WTC11 (cell line): ENCODE data around the gene TSPAN18. TPM values are rescaled to one million over a fixed set of nuclear protein-coding genes. Genes with fewer than 3 reads are reported as not detected.

Source experiments
- ATAC-seq: fragments of 200-7000 bp; cut with Tn5 transposase; 2 replicates; pipeline ENCODE4 v1.10.0; 2021; ENCODE audit warnings: mild to moderate bottlenecking, moderate library complexity
- CTCF ChIA-PET: fragments of 300-600 bp; sonication (Branson Sonifier 250); formaldehyde crosslinking; loops from one replicate; lab custom pipeline; 2021; ENCODE audit warnings: antibody characterized with exemption; lab: Charles Lee
- POLR2A ChIA-PET: fragments of 350-600 bp; sonication (Branson Sonifier 250); formaldehyde crosslinking; loops from one replicate; lab custom pipeline; 2021; ENCODE audit warnings: antibody characterized with exemption; lab: Charles Lee
- DNase-seq: peaks from one replicate; pipeline ENCODE4 v3.0.0; 2021; ENCODE audit warnings: low spot score
- H3K27ac Mint-ChIP-seq: 2 replicates; pipeline ENCODE4 v1.8.0; 2021; ENCODE audit warnings: mixed read lengths
- H3K27me3 Mint-ChIP-seq: 2 replicates; pipeline ENCODE4 v1.8.0; 2021; ENCODE audit warnings: low read depth, mild to moderate bottlenecking, moderate library complexity, mixed read lengths
- H3K36me3 Mint-ChIP-seq: 2 replicates; pipeline ENCODE4 v1.8.0; 2021; ENCODE audit warnings: mixed read lengths
- H3K4me1 Mint-ChIP-seq: 2 replicates; pipeline ENCODE4 v1.8.0; 2022; ENCODE audit warnings: mixed read lengths
- H3K4me3 Mint-ChIP-seq: 2 replicates; pipeline ENCODE4 v1.8.0; 2021; ENCODE audit warnings: mild to moderate bottlenecking, moderate library complexity, mixed read lengths
- H3K9me3 Mint-ChIP-seq: 2 replicates; pipeline ENCODE4 v1.8.0; 2021; ENCODE audit warnings: mixed read lengths
- ATF1 ChIP-seq: sonication (generic); formaldehyde crosslinking; IDR thresholded peaks from 2 replicates; pipeline ENCODE4 v1.8.1; 2023; ENCODE audit warnings: mild to moderate bottlenecking, moderate library complexity, missing genetic modification reagents
- ATF3 ChIP-seq: sonication (generic); formaldehyde crosslinking; conservative IDR thresholded peaks from 2 replicates; pipeline ENCODE4 v1.8.1; 2022; ENCODE audit warnings: mild to moderate bottlenecking, missing genetic modification reagents
- CBFB ChIP-seq: sonication (generic); formaldehyde crosslinking; IDR thresholded peaks from 2 replicates; pipeline ENCODE4 v1.8.1; 2022; ENCODE audit warnings: mild to moderate bottlenecking, low read depth, missing genetic modification reagents
- FOXK1 ChIP-seq: sonication (generic); formaldehyde crosslinking; IDR thresholded peaks from 2 replicates; pipeline ENCODE4 v1.8.0; 2022; ENCODE audit warnings: mild to moderate bottlenecking, moderate library complexity, missing genetic modification reagents
- GRHL2 ChIP-seq: fragments of 250-450 bp; sonication (Bioruptor Pico); IDR thresholded peaks from 2 replicates; pipeline ENCODE4 v1.8.0; 2022; ENCODE audit warnings: mild to moderate bottlenecking, moderate library complexity; ENCODE audit not compliant: insufficient replicate concordance, severe bottlenecking
- MXD4 ChIP-seq: fragments of 250-450 bp; sonication (Bioruptor Pico); IDR thresholded peaks from 2 replicates; pipeline ENCODE4 v1.8.0; 2021; ENCODE audit warnings: mild to moderate bottlenecking, moderate library complexity, borderline replicate concordance
- MYBL2 ChIP-seq: sonication (generic); formaldehyde crosslinking; IDR thresholded peaks from 2 replicates; pipeline ENCODE4 v1.8.1; 2023; ENCODE audit warnings: mild to moderate bottlenecking, moderate library complexity, missing genetic modification reagents
- NFYB ChIP-seq: sonication (generic); formaldehyde crosslinking; conservative IDR thresholded peaks from 2 replicates; pipeline ENCODE4 v1.8.0; 2022; ENCODE audit warnings: low read depth, missing genetic modification reagents
- RELA ChIP-seq: sonication (generic); formaldehyde crosslinking; IDR thresholded peaks from 2 replicates; pipeline ENCODE4 v1.8.1; 2022; ENCODE audit warnings: missing genetic modification reagents, mild to moderate bottlenecking, borderline replicate concordance
- RORB ChIP-seq: fragments of 250-450 bp; sonication (Bioruptor Pico); IDR thresholded peaks from 2 replicates; pipeline ENCODE4 v1.9.0; 2021; ENCODE audit warnings: mild to moderate bottlenecking
- SMAD4 ChIP-seq: sonication (generic); formaldehyde crosslinking; IDR thresholded peaks from 2 replicates; pipeline ENCODE4 v1.8.0; 2022; ENCODE audit warnings: mild to moderate bottlenecking, missing genetic modification reagents
- SOX15 ChIP-seq: fragments of 250-450 bp; sonication (Bioruptor Pico); IDR thresholded peaks from 2 replicates; pipeline ENCODE4 v1.9.0; 2021; ENCODE audit warnings: mild to moderate bottlenecking
- TP53 ChIP-seq: sonication (generic); formaldehyde crosslinking; IDR thresholded peaks from 2 replicates; pipeline ENCODE4 v1.8.1; 2023; ENCODE audit warnings: mild to moderate bottlenecking, missing genetic modification reagents
- ZNF121 ChIP-seq: sonication (generic); formaldehyde crosslinking; IDR thresholded peaks from 2 replicates; pipeline ENCODE4 v1.8.0; 2023; ENCODE audit warnings: missing genetic modification reagents
- ZNF232 ChIP-seq: sonication (generic); formaldehyde crosslinking; IDR thresholded peaks from 2 replicates; pipeline ENCODE4 v1.8.0; 2022; ENCODE audit warnings: mild to moderate bottlenecking, missing genetic modification reagents
- total RNA-seq: library from RNA; stranded (reverse); gene quantifications from 3 replicates; pipeline ENCODE4 v1.2.3, GENCODE V29; 2021
- TF ChIP-seq, protein P1 (sequence below): fragments of 250-450 bp; sonication (Bioruptor Pico); IDR thresholded peaks from 2 replicates; pipeline ENCODE4 v1.9.0; 2021; ENCODE audit warnings: mild to moderate bottlenecking, borderline replicate concordance
- TF ChIP-seq, protein P2 (sequence below): sonication (generic); formaldehyde crosslinking; IDR thresholded peaks from 2 replicates; pipeline ENCODE4 v1.8.0; 2023; ENCODE audit warnings: mild to moderate bottlenecking, missing genetic modification reagents
- TF ChIP-seq, protein P3 (sequence below): sonication (generic); formaldehyde crosslinking; IDR thresholded peaks from 2 replicates; pipeline ENCODE4 v1.8.1; 2022; ENCODE audit warnings: low read depth, missing genetic modification reagents, borderline replicate concordance
- TF ChIP-seq, protein P4 (sequence below): sonication (generic); formaldehyde crosslinking; IDR thresholded peaks from 2 replicates; pipeline ENCODE4 v1.8.0; 2022; ENCODE audit warnings: mild to moderate bottlenecking, missing genetic modification reagents

The TSPAN18 gene
- total RNA-seq, 1 experiment from 2014 or later, result 44.7 TPM

DNA sequence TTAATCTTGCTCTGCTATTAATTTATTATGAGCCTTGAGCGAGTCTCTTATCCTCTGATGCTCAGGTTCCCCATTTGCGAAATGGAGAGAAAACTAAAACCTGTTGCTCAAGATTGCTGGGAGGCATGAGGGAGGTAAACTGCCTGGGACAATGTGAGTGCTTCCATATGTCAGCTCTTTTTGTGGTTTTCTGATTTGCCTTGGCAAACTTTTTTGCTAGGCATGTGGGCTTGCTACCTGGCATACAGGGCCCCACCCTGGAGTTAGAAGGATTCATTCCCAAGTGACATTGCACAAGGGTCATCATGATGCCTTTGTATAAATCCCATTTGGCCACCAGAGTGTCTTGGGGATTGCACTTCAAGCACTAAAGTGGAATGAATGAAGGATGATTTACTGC lies 22.4 kb downstream of the TSPAN18 start:
- H3K4me1 Mint-ChIP-seq, result peaks cover 66% of the 10 kb centered on the region
- DNase-seq (no peak), ATAC-seq (no peak)
- CTCF ChIA-PET, result interaction anchor here (0.7 kb wide), 1 partner anchor 187 kb away, joined by 3 read pairs; no protein-coding TSS in a partner anchor
- TF ChIP-seq MXD4 (CRISPR knock-in tag), result no peak
- no peak for TF ChIP-seq CBFB (CRISPR knock-in tag)
- no peak for TF ChIP-seq SOX15 (CRISPR knock-in tag)
- TF ChIP-seq RORB (CRISPR knock-in tag), result no peak
- no peak for TF ChIP-seq NFYB (CRISPR knock-in tag)
- no peak for TF ChIP-seq ATF3 (CRISPR knock-in tag)
- TF ChIP-seq ZNF232 (CRISPR knock-in tag), result no peak
- H3K4me3 Mint-ChIP-seq, result no peak overlapping the region
- H3K27me3 Mint-ChIP-seq, result peaks cover 32% of the 10 kb centered on the region
- H3K27ac Mint-ChIP-seq, result no peak overlapping the region
- H3K36me3 Mint-ChIP-seq, result peaks cover 5% of the 10 kb centered on the region; the same call in 1 of the 2 replicates
- POLR2A ChIA-PET, result no interaction called here
- H3K9me3 Mint-ChIP-seq, result no peaks in the 10 kb centered on the region

- ChIA-PET POLR2A (interaction anchor here (0.7 kb wide), 1 partner anchor 148 kb away, joined by 5 read pairs; no protein-coding TSS in a partner anchor), CTCF (interaction anchor here (0.7 kb wide), 1 partner anchor 177 kb away, joined by 4 read pairs; no protein-coding TSS in a partner anchor)
- TF ChIP-seq RELA (CRISPR knock-in tag) (no peak), FOXK1 (CRISPR knock-in tag) (no peak), CBFB (CRISPR knock-in tag) (no peak), ZNF121 (CRISPR knock-in tag) (no peak), SMAD4 (CRISPR knock-in tag) (no peak), MYBL2 (no peak), ATF1 (CRISPR knock-in tag) (no peak), GRHL2 (CRISPR knock-in tag) (no peak), TP53 (CRISPR knock-in tag) (no peak)
- TF ChIP-seq, protein P1, sequence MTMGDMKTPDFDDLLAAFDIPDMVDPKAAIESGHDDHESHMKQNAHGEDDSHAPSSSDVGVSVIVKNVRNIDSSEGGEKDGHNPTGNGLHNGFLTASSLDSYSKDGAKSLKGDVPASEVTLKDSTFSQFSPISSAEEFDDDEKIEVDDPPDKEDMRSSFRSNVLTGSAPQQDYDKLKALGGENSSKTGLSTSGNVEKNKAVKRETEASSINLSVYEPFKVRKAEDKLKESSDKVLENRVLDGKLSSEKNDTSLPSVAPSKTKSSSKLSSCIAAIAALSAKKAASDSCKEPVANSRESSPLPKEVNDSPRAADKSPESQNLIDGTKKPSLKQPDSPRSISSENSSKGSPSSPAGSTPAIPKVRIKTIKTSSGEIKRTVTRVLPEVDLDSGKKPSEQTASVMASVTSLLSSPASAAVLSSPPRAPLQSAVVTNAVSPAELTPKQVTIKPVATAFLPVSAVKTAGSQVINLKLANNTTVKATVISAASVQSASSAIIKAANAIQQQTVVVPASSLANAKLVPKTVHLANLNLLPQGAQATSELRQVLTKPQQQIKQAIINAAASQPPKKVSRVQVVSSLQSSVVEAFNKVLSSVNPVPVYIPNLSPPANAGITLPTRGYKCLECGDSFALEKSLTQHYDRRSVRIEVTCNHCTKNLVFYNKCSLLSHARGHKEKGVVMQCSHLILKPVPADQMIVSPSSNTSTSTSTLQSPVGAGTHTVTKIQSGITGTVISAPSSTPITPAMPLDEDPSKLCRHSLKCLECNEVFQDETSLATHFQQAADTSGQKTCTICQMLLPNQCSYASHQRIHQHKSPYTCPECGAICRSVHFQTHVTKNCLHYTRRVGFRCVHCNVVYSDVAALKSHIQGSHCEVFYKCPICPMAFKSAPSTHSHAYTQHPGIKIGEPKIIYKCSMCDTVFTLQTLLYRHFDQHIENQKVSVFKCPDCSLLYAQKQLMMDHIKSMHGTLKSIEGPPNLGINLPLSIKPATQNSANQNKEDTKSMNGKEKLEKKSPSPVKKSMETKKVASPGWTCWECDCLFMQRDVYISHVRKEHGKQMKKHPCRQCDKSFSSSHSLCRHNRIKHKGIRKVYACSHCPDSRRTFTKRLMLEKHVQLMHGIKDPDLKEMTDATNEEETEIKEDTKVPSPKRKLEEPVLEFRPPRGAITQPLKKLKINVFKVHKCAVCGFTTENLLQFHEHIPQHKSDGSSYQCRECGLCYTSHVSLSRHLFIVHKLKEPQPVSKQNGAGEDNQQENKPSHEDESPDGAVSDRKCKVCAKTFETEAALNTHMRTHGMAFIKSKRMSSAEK, result no peak
- TF ChIP-seq, protein P2, sequence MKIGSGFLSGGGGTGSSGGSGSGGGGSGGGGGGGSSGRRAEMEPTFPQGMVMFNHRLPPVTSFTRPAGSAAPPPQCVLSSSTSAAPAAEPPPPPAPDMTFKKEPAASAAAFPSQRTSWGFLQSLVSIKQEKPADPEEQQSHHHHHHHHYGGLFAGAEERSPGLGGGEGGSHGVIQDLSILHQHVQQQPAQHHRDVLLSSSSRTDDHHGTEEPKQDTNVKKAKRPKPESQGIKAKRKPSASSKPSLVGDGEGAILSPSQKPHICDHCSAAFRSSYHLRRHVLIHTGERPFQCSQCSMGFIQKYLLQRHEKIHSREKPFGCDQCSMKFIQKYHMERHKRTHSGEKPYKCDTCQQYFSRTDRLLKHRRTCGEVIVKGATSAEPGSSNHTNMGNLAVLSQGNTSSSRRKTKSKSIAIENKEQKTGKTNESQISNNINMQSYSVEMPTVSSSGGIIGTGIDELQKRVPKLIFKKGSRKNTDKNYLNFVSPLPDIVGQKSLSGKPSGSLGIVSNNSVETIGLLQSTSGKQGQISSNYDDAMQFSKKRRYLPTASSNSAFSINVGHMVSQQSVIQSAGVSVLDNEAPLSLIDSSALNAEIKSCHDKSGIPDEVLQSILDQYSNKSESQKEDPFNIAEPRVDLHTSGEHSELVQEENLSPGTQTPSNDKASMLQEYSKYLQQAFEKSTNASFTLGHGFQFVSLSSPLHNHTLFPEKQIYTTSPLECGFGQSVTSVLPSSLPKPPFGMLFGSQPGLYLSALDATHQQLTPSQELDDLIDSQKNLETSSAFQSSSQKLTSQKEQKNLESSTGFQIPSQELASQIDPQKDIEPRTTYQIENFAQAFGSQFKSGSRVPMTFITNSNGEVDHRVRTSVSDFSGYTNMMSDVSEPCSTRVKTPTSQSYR (CRISPR knock-in tag), result no peak
- TF ChIP-seq, protein P3, sequence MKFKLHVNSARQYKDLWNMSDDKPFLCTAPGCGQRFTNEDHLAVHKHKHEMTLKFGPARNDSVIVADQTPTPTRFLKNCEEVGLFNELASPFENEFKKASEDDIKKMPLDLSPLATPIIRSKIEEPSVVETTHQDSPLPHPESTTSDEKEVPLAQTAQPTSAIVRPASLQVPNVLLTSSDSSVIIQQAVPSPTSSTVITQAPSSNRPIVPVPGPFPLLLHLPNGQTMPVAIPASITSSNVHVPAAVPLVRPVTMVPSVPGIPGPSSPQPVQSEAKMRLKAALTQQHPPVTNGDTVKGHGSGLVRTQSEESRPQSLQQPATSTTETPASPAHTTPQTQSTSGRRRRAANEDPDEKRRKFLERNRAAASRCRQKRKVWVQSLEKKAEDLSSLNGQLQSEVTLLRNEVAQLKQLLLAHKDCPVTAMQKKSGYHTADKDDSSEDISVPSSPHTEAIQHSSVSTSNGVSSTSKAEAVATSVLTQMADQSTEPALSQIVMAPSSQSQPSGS, result no peak
- TF ChIP-seq, protein P4, sequence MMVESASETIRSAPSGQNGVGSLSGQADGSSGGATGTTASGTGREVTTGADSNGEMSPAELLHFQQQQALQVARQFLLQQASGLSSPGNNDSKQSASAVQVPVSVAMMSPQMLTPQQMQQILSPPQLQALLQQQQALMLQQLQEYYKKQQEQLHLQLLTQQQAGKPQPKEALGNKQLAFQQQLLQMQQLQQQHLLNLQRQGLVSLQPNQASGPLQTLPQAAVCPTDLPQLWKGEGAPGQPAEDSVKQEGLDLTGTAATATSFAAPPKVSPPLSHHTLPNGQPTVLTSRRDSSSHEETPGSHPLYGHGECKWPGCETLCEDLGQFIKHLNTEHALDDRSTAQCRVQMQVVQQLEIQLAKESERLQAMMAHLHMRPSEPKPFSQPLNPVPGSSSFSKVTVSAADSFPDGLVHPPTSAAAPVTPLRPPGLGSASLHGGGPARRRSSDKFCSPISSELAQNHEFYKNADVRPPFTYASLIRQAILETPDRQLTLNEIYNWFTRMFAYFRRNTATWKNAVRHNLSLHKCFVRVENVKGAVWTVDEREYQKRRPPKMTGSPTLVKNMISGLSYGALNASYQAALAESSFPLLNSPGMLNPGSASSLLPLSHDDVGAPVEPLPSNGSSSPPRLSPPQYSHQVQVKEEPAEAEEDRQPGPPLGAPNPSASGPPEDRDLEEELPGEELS (CRISPR knock-in tag), result no peak
- ATAC-seq, result no peak
- H3K4me3 Mint-ChIP-seq, result no peak overlapping the region
- no peak overlapping the region; the same call in 1 of the 2 replicates for H3K27ac Mint-ChIP-seq
- H3K36me3 Mint-ChIP-seq, result peaks cover 5% of the 10 kb centered on the region; the same call in 1 of the 2 replicates
- H3K4me1 Mint-ChIP-seq, result peaks cover 71% of the 10 kb centered on the region
- H3K9me3 Mint-ChIP-seq, result no peaks in the 10 kb centered on the region
- peaks cover 42% of the 10 kb centered on the region for H3K27me3 Mint-ChIP-seq
- DNase-seq, result no peak
Measured at GRCh38 chr11:44750551-44751465, 24.0 kb downstream of the TSPAN18 start.
